Stomach (tissue), 4 donors: ENCODE data around the gene ARHGAP26.

Experiments
- EP300 ChIP-seq: sonication (generic); formaldehyde crosslinking; IDR thresholded peaks from one replicate; pipeline ENCODE4 v1.6.1; 2017; ENCODE audit warnings: antibody characterized with exemption
- TF ChIP-seq, protein P1 (sequence below), 7 experiments: fragments of 450-650 bp in 4 of 7; fragments of 200-600 bp in 3 of 7; sonication (generic) in 3 of 7; IDR thresholded peaks; one replicate each; pipeline ENCODE4 v1.5.1; 2016 to 2019; ENCODE audit warnings: antibody characterized with exemption in 7 of 7, control low read depth in 2 of 7, mild to moderate bottlenecking in 1 of 7

GRCh38 chr5:143056792-143057579 is 286.8 kb downstream of the ARHGAP26 start:
- no peak for TF ChIP-seq EP300
- TF ChIP-seq, protein P1, sequence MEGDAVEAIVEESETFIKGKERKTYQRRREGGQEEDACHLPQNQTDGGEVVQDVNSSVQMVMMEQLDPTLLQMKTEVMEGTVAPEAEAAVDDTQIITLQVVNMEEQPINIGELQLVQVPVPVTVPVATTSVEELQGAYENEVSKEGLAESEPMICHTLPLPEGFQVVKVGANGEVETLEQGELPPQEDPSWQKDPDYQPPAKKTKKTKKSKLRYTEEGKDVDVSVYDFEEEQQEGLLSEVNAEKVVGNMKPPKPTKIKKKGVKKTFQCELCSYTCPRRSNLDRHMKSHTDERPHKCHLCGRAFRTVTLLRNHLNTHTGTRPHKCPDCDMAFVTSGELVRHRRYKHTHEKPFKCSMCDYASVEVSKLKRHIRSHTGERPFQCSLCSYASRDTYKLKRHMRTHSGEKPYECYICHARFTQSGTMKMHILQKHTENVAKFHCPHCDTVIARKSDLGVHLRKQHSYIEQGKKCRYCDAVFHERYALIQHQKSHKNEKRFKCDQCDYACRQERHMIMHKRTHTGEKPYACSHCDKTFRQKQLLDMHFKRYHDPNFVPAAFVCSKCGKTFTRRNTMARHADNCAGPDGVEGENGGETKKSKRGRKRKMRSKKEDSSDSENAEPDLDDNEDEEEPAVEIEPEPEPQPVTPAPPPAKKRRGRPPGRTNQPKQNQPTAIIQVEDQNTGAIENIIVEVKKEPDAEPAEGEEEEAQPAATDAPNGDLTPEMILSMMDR (IDR thresholded peaks at IDR 0.05) = no peak
